Retina (tissue), 1 donor: ENCODE measurements around the gene RCBTB1.
"Not testable (repeated sequence)": the region's sequence is repeated elsewhere in the genome, so short reads cannot be mapped to it uniquely, and the experiment has no call there.

ENCODE experiments used
- DNase-seq: peaks from one replicate; pipeline ENCODE4 v3.0.0-alpha.2; 2016

Gene RCBTB1

DNA sequence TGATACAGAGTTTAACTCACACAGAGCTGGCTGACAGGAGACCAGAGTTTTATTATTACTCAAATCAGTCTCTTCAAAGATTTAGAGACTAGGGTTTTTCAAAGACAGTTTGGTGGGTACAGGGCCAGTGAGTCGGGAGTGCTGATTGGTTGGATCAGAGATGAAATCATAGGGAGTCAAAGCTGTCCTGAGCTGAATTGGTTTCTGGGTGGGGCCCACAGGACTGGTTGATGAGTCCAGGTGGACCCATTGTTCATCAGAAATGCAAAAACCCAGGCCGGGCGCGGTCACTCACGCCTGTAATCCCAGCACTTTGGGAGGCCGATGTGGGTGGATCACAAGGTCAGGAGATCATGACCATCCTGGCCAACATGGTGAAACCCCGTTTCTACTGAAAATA lies 17.3 kb upstream of the RCBTB1 start:
- not testable (repeated sequence) for DNase-seq

- DNase-seq: no peak
Measured at GRCh38 chr13:49602005-49602404, 16.6 kb upstream of the RCBTB1 start.

DNA sequence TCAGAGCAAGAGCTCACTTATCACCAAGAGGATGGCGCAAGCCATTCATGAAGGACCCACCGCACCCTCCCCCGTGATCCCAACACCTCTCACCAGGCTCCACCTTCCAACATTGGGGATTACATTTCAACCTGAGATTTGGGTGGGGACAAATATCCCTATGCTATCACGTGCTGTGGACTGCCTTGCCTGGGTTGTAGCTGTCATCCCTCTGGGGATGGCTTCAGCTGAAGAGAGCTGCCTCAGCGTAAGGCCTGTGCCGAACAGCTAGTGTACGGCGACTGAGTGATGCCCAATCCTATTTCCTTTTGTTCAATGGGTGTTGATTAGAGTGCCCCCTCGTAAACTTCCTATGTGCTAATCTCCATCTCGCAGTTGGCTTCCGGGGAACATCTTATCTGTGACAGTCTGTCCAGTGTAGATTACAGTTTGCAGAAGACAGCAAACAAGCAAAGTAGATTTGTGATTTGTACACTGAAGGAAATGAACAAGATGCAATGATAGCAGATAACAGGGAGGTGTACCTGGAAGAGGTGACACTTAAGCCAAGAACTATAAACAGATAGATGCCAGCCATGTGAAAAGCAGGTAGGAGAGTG lies 11.8 kb upstream of the RCBTB1 start:
- DNase-seq: no peak

DNA sequence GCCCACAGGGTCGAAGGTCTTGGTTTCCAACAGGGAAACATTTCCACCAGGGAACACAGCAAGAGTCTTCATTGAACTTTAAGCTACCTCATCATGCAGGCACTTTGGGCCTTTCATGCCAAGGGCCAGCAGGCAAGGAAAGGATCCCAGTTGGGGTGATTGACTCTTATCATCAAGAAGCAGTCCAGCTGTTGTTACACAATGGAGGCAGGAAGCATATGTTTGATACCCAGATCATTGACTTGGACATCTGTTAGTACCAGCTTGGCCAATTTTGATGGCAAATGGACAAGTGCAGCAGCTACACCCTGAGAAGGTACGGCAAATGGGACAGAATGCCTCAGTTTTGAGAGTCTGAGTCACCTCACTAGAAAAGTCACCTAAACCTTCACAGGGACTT lies 10.9 kb upstream of the RCBTB1 start:
- DNase-seq: no peak

DNA sequence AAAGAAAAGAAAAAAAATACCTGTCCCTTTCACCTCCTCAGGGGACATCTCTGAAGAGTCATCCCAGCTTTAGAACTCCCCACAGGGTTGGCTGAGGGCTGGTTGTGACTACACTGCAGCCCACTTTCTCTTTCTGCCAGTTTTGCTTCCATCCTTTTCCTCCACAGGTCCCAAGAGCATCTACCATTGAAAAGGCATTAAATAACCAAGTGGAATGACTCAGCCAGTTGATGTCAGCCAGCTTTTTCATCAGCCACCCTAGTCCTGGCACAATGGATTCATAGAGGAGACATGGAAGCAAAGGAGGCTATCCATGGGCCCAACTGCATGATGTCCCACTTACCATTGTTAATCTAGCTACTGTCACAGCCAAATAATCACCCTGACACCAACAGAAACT lies 9.2 kb upstream of the RCBTB1 start:
- no peak for DNase-seq

DNA sequence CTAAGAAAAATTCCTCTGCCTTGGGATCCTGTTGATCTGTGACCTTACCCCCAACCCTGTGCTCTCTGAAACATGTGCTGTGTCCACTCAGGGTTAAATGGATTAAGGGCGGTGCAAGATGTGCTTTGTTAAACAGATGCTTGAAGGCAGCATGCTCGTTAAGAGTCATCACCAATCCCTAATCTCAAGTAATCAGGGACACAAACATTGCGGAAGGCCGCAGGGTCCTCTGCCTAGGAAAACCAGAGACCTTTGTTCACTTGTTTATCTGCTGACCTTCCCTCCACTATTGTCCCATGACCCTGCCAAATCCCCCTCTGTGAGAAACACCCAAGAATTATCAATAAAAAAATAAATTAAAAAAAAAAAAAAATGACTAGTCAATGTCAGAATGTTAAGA lies 8.5 kb upstream of the RCBTB1 start:
- not testable (repeated sequence) for DNase-seq

DNA sequence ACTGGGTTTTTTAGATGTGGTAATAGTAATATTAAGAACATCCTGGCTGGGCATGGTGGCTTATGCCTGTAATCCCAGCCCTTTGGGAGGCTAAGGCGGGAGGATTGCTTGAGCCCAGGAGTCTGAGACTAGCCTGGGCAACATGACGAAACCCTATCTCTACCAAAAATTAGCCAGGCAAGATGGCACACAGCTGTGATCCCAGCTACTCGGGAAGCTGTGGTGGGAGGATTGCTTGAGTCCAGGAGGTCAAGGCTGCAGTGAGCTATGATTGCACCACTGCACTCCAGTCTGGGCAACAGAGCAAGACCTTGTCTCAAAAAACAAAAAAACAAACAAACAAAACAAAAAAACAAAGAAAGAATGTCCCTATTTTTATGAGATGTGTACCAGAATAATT lies 5.4 kb upstream of the RCBTB1 start:
- DNase-seq: not testable (repeated sequence)

DNA sequence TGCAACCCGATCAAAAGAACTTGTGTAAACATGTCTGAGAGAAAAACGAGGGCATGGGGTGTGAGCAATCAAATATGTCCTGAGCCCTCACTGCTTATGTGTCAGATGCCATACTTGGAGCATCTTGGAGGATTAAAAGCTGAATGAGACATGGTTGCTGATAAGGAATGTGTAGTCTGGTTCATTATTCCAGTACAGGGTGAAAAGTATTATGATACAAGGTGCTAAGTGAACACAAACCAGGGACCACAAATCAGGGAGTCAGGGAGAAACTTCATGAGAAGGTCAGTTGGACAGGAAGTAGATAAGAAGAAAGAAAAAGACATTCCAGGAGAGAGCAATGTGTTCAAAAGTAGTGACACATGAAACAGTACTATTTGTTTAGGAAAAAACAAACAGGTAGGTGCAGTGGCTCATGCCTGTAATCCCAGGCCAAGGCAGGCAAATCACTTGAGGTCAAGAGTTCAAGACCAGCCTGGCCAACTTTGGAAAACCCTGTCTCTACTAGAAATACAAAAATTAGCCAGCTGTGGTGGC lies 2.0 kb upstream of the RCBTB1 start:
- no peak for DNase-seq

DNA sequence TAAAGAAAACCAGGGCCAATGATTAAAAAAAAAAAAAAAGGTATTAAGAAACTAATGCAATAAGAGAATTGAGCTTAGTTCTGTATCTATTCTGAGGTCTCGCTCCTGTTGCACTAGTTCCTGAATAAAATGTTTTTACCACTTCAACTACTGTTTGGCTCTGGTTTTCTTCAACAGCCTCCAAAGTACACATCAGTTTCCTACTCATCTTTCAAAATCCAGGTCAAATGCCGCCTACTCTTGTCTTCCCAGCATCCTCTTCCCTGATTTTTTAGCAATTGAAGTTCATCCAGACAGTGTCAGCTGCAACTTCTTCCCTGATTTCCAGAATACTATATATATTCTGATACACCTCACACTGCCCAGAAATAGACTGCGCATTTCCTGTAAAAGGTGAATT lies 1.4 kb upstream of the RCBTB1 start:
- no peak for DNase-seq

DNA sequence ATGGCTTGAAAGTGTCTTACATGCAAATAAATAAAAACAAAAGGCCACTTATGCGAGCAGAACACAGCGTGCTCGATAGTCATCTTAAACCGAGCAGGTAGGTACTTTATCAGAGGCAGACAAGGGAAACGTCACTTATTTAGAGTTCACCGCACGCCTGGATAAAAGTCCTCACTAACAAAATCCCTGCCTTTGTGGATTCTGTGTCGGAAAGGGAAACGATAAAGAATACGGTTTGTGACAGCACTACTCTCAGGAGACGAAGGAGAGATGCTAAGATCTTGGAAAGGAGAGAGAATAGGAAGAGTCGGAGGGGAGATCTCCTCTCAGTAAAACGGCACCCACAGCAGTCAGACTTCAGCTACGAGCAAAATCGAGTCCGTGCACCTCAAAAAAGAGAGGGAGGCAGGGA lies 581 bp downstream of the RCBTB1 start:
- no peak for DNase-seq

DNA sequence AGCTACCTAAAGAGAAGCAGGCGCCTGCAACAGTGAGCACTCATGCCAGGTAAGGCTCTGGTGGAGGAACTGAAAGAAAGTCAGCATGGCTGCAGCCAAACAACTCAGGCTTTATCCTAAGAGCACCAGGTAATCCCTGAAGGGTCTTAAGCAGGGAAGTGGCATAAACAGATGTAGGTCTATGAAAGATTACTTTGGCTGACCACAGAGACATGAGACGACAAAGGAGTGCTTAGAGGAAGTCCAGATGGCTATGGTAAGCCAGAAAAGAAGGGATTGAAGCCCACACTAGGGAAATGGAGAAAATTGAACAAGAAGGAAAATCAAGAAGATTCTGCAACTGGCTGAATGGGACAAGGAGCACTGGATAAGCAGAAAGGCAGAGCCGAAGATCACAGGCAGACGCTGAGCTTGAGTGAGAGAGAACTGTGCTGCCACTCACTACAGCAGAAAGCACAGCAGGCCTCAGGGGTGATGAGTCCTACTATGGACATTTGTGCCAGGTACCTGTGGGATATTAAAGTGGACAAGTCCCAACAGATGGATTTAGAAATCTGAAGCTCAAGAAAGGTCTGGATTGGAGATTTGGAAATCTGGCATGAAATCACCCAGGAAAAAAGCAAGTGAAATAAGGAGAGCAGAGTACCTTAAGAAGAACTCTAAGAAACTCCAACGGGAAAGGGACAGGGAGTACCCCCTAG lies 4.2 kb downstream of the RCBTB1 start:
- no peak for DNase-seq

- no peak for DNase-seq
Measured at GRCh38 chr13:49579501-49579900, 5.9 kb downstream of the RCBTB1 start.

DNA sequence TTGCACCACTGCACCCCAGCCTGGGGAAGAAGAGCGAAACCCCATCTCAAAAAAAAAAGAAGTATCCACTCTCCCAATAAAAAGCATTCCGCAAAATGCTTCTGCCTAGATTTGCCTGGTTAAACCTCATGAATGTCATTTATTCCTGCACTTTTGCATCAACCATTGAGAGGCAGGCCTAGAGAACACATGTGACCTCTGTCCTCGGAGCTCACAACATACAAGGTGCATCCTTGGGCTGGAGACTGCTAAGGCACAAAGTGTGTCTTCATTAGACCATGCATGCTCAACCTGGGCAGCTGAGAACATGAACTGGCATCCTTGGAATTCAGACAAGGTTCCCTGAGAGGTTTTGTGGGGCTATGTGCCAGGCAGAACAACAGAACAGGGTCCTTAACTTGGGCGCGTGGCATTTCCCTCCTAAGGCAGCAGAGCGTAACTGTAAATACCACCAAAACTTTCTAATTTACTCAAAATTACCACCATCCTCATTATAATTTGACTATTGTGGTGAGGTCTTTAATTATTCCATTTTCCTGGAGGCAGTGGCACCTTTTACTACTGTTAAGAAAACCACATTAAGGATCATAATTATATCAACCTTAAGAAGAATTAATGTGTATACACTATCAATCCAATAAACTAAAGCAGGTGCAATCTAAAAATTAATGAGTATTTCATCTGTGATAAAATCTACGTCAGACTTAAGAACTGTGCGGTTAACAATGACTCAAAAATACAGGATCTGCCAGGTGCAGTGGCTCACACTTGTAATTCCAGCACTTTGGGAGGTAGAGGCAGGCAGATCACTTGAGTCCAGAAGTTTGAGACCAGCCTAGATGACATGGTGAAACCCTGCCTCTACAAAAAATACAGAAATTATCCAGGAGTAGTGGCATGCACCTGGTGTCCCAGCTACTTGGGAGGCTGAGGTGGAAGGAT lies 13.8 kb downstream of the RCBTB1 start:
- no peak for DNase-seq

- DNase-seq: no peak
Measured at GRCh38 chr13:49569993-49570689, 15.2 kb downstream of the RCBTB1 start.

- no peak for DNase-seq
Measured at GRCh38 chr13:49567491-49567890, 17.9 kb downstream of the RCBTB1 start.

- no peak for DNase-seq
Measured at GRCh38 chr13:49566461-49566860, 18.9 kb downstream of the RCBTB1 start.

- DNase-seq: not testable (repeated sequence)
Measured at GRCh38 chr13:49565461-49565860, 19.9 kb downstream of the RCBTB1 start.

GRCh38 chr13:49563516-49563915 lies 21.8 kb downstream of the RCBTB1 start:
- no peak for DNase-seq

- no peak for DNase-seq
Measured at GRCh38 chr13:49561062-49561410, 24.3 kb downstream of the RCBTB1 start.

GRCh38 chr13:49560270-49561061 lies 24.9 kb downstream of the RCBTB1 start:
- no peak for DNase-seq

DNA sequence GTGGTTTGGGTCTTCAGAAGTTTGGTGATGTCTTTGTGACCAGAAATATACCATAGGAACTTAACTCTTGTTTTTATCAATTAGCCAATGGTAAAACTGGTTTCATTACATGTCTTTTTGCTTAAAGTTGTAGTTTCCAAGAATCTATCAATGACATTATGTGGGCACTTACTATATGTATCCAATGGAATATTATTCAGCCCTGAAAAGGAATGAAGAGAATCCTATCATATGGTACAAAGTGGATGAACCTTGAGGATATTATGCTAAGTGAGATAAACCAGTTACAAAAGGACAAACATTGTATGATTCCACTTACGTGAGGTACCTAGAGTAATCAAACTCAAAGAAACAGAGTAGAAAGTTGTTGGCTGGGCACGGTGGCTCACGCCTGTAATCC lies 26.4 kb downstream of the RCBTB1 start:
- DNase-seq: no peak

DNA sequence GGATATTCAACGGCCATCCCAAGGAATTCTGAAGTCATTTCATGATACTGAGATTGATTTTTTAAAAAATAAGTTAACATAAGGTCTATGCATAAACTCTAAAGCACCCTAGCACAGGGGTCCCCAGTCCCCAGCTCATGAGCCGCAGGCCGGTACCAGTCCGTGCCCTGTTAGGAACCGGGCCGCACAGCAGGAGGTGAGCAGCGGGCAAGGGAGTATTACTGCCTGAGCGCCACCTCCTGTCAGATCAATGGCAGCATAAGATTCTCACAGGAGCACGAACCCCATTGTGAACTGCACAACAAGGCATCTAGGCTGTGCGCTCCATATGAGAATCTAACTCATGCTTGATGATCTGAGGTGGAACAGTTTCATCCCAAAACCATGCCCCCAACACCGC lies 31.0 kb downstream of the RCBTB1 start:
- no peak for DNase-seq
